SU-DHL-6 (cell line): ENCODE measurements around the gene LRP1B.

Experiments used
- EZH2phosphoT487 ChIP-seq: fragments of 200-600 bp; sonication (generic), shearing (Covaris generic); conservative IDR thresholded peaks from 2 replicates; pipeline ENCODE4 v1.6.1; 2018; ENCODE audit warnings: mild to moderate bottlenecking, antibody characterized with exemption, low read length, moderate library complexity, mixed read lengths
- TF ChIP-seq, protein P1 (sequence below): fragments of 200-600 bp; sonication (generic); IDR thresholded peaks from one replicate; pipeline ENCODE4 v1.5.1; 2017; ENCODE audit warnings: antibody characterized with exemption, mild to moderate bottlenecking, low read length, moderate library complexity; ENCODE audit not compliant: insufficient read depth, poor library complexity, severe bottlenecking

DNA sequence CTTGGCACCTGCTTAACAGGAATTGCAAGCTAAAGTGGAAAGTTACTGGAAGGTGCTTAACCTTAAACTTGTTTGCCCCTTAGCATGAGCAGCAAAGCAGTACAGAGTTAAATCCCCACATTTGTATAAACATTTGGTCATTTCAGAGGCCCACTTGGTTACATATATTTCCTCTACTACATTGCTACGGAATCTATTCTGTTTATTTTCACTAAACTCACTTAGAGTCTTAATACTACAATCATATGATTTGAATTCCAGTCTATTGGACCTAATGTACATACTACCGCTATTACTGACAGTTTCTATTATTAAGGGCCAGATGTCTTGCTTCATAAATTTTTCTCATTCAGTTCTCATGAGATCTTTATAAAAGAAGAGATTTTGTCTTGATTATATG is 1294.0 kb downstream of the LRP1B start:
- TF ChIP-seq, protein P1, sequence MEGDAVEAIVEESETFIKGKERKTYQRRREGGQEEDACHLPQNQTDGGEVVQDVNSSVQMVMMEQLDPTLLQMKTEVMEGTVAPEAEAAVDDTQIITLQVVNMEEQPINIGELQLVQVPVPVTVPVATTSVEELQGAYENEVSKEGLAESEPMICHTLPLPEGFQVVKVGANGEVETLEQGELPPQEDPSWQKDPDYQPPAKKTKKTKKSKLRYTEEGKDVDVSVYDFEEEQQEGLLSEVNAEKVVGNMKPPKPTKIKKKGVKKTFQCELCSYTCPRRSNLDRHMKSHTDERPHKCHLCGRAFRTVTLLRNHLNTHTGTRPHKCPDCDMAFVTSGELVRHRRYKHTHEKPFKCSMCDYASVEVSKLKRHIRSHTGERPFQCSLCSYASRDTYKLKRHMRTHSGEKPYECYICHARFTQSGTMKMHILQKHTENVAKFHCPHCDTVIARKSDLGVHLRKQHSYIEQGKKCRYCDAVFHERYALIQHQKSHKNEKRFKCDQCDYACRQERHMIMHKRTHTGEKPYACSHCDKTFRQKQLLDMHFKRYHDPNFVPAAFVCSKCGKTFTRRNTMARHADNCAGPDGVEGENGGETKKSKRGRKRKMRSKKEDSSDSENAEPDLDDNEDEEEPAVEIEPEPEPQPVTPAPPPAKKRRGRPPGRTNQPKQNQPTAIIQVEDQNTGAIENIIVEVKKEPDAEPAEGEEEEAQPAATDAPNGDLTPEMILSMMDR, result no peak
- TF ChIP-seq EZH2phosphoT487, result no peak
